ENCODE results near the gene SKAP1. TPM values are rescaled to one million over a fixed set of nuclear protein-coding genes. Genes with fewer than 3 reads are reported as not detected.

SKAP1 gene
- total and polyA plus RNA-seq, 2 experiments from 2014 or later: 0.27 TPM; not detected in 1

DNA sequence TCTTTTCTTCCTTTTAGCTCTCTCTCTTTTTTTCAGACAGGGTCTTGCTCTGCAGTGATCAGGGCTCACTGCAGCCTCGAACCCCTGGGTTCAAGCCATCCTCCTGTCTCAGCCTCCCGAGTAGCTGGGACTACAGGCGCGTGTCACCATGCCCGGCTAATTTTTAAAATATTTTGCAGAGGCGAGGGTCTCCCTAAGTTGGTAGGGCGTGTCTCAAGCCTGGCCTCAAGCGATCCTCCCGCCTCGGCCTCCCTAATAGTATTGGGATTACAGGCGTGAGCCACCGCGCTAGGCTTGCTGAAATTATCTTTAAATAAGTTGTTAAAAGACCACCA is 323.2 kb downstream of the SKAP1 start:
- no peaks in the 10 kb centered on the region for H3K9me2 ChIP-seq (ENCODE audit: insufficient read depth)
- no peak overlapping the region for H3K27ac Mint-ChIP-seq
- H3K4me3 Mint-ChIP-seq: peak overlapping the region; percentile 91
- H3K79me2 ChIP-seq (replicated peaks; ENCODE audit: insufficient read depth): peaks cover 39% of the 10 kb centered on the region
- H3K36me3 ChIP-seq (ENCODE audit: insufficient read depth): no peaks in the 10 kb centered on the region
- H3K4me3 ChIP-seq: peak overlapping the region; percentile 94
- peaks cover 15% of the 10 kb centered on the region for H3K27me3 Mint-ChIP-seq (ENCODE audit: insufficient read depth, low read depth, poor library complexity)
- H3K36me3 Mint-ChIP-seq (ENCODE audit: low read depth): peaks cover under 1% of the 10 kb centered on the region; the same call in 1 of the 3 replicates
- H3K4me2 ChIP-seq: peak overlapping the region; percentile 76
- no peak overlapping the region for H3K27ac ChIP-seq (ENCODE audit: low read depth)
- peaks cover 10% of the 10 kb centered on the region; the same call in 1 of the 2 replicates for H4K20me1 ChIP-seq (replicated peaks; ENCODE audit: insufficient read depth)
- DNase-seq (ENCODE audit: low spot score): no peak
- no peaks in the 10 kb centered on the region for H3K27me3 ChIP-seq (ENCODE audit: insufficient read depth)
- H3K4me1 Mint-ChIP-seq: peaks cover 18% of the 10 kb centered on the region
- no peak for TF ChIP-seq CREB1 (CRISPR knock-in tag; IDR thresholded peaks at IDR 0.05; ENCODE audit: low read depth)
- TF ChIP-seq, protein P1, sequence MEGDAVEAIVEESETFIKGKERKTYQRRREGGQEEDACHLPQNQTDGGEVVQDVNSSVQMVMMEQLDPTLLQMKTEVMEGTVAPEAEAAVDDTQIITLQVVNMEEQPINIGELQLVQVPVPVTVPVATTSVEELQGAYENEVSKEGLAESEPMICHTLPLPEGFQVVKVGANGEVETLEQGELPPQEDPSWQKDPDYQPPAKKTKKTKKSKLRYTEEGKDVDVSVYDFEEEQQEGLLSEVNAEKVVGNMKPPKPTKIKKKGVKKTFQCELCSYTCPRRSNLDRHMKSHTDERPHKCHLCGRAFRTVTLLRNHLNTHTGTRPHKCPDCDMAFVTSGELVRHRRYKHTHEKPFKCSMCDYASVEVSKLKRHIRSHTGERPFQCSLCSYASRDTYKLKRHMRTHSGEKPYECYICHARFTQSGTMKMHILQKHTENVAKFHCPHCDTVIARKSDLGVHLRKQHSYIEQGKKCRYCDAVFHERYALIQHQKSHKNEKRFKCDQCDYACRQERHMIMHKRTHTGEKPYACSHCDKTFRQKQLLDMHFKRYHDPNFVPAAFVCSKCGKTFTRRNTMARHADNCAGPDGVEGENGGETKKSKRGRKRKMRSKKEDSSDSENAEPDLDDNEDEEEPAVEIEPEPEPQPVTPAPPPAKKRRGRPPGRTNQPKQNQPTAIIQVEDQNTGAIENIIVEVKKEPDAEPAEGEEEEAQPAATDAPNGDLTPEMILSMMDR (conservative IDR thresholded peaks at IDR 0.05; ENCODE audit: low read depth in 2 of 2): no peak
- TF ChIP-seq STAT1 (IDR thresholded peaks at IDR 0.05; ENCODE audit: unreplicated experiment): no peak
- TF ChIP-seq POLR2AphosphoS5 (IDR thresholded peaks at IDR 0.05; ENCODE audit: low read depth): no peak
- no peak for TF ChIP-seq JUNB (IDR thresholded peaks at IDR 0.05; ENCODE audit: unreplicated experiment)
- TF ChIP-seq, protein P2, sequence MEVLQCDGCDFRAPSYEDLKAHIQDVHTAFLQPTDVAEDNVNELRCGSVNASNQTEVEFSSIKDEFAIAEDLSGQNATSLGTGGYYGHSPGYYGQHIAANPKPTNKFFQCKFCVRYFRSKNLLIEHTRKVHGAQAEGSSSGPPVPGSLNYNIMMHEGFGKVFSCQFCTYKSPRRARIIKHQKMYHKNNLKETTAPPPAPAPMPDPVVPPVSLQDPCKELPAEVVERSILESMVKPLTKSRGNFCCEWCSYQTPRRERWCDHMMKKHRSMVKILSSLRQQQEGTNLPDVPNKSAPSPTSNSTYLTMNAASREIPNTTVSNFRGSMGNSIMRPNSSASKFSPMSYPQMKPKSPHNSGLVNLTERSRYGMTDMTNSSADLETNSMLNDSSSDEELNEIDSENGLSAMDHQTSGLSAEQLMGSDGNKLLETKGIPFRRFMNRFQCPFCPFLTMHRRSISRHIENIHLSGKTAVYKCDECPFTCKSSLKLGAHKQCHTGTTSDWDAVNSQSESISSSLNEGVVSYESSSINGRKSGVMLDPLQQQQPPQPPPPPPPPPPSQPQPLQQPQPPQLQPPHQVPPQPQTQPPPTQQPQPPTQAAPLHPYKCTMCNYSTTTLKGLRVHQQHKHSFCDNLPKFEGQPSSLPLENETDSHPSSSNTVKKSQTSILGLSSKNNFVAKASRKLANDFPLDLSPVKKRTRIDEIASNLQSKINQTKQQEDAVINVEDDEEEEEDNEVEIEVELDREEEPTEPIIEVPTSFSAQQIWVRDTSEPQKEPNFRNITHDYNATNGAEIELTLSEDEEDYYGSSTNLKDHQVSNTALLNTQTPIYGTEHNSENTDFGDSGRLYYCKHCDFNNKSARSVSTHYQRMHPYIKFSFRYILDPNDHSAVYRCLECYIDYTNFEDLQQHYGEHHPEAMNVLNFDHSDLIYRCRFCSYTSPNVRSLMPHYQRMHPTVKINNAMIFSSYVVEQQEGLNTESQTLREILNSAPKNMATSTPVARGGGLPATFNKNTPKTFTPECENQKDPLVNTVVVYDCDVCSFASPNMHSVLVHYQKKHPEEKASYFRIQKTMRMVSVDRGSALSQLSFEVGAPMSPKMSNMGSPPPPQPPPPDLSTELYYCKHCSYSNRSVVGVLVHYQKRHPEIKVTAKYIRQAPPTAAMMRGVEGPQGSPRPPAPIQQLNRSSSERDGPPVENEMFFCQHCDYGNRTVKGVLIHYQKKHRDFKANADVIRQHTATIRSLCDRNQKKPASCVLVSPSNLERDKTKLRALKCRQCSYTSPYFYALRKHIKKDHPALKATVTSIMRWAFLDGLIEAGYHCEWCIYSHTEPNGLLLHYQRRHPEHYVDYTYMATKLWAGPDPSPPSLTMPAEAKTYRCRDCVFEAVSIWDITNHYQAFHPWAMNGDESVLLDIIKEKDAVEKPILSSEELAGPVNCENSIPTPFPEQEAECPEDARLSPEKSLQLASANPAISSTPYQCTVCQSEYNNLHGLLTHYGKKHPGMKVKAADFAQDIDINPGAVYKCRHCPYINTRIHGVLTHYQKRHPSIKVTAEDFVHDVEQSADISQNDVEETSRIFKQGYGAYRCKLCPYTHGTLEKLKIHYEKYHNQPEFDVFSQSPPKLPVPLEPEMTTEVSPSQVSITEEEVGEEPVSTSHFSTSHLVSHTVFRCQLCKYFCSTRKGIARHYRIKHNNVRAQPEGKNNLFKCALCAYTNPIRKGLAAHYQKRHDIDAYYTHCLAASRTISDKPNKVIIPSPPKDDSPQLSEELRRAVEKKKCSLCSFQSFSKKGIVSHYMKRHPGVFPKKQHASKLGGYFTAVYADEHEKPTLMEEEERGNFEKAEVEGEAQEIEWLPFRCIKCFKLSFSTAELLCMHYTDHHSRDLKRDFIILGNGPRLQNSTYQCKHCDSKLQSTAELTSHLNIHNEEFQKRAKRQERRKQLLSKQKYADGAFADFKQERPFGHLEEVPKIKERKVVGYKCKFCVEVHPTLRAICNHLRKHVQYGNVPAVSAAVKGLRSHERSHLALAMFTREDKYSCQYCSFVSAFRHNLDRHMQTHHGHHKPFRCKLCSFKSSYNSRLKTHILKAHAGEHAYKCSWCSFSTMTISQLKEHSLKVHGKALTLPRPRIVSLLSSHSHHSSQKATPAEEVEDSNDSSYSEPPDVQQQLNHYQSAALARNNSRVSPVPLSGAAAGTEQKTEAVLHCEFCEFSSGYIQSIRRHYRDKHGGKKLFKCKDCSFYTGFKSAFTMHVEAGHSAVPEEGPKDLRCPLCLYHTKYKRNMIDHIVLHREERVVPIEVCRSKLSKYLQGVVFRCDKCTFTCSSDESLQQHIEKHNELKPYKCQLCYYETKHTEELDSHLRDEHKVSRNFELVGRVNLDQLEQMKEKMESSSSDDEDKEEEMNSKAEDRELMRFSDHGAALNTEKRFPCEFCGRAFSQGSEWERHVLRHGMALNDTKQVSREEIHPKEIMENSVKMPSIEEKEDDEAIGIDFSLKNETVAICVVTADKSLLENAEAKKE (CRISPR knock-in tag; IDR thresholded peaks at IDR 0.05): no peak
- H3F3A ChIP-seq (replicated peaks; ENCODE audit: low read depth): peaks cover 7% of the 10 kb centered on the region
- peaks cover 15% of the 10 kb centered on the region for H3K4me1 ChIP-seq (ENCODE audit: insufficient read depth)
- peak overlapping the region; percentile 98 for H2AFZ ChIP-seq
- no peaks in the 10 kb centered on the region; the same call in 1 of the 3 replicates for H3K9me3 Mint-ChIP-seq
- ATAC-seq: no peak

All from GM23338 (cell line).